ENCODE results near the gene MVB12B. TPM values are rescaled to one million over a fixed set of nuclear protein-coding genes. Genes with fewer than 3 reads are reported as not detected.

Gene MVB12B
- total RNA-seq, 4 donors from 2014 or later: 2.1 to 39.2 (median 22.2) TPM

GRCh38 chr9:126498331-126498730, 171.7 kb downstream of the MVB12B start:
- no peak overlapping the region for H3K27ac ChIP-seq
- DNase-seq: no peak
- H3K36me3 ChIP-seq: no peaks in the 10 kb centered on the region
- no peaks in the 10 kb centered on the region for H3K27me3 ChIP-seq
- H3K9me3 ChIP-seq: no peaks in the 10 kb centered on the region
- no peaks in the 10 kb centered on the region for H3K4me1 ChIP-seq
- no peak overlapping the region for H3K4me3 ChIP-seq
- intact Hi-C loops (cut with DNase I; ENCODE audit: low total_unique reads): no loop called here
- TF ChIP-seq, protein P1, sequence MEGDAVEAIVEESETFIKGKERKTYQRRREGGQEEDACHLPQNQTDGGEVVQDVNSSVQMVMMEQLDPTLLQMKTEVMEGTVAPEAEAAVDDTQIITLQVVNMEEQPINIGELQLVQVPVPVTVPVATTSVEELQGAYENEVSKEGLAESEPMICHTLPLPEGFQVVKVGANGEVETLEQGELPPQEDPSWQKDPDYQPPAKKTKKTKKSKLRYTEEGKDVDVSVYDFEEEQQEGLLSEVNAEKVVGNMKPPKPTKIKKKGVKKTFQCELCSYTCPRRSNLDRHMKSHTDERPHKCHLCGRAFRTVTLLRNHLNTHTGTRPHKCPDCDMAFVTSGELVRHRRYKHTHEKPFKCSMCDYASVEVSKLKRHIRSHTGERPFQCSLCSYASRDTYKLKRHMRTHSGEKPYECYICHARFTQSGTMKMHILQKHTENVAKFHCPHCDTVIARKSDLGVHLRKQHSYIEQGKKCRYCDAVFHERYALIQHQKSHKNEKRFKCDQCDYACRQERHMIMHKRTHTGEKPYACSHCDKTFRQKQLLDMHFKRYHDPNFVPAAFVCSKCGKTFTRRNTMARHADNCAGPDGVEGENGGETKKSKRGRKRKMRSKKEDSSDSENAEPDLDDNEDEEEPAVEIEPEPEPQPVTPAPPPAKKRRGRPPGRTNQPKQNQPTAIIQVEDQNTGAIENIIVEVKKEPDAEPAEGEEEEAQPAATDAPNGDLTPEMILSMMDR (IDR thresholded peaks at IDR 0.05): no peak
- TF ChIP-seq POLR2A (IDR thresholded peaks at IDR 0.05): no peak

DNA sequence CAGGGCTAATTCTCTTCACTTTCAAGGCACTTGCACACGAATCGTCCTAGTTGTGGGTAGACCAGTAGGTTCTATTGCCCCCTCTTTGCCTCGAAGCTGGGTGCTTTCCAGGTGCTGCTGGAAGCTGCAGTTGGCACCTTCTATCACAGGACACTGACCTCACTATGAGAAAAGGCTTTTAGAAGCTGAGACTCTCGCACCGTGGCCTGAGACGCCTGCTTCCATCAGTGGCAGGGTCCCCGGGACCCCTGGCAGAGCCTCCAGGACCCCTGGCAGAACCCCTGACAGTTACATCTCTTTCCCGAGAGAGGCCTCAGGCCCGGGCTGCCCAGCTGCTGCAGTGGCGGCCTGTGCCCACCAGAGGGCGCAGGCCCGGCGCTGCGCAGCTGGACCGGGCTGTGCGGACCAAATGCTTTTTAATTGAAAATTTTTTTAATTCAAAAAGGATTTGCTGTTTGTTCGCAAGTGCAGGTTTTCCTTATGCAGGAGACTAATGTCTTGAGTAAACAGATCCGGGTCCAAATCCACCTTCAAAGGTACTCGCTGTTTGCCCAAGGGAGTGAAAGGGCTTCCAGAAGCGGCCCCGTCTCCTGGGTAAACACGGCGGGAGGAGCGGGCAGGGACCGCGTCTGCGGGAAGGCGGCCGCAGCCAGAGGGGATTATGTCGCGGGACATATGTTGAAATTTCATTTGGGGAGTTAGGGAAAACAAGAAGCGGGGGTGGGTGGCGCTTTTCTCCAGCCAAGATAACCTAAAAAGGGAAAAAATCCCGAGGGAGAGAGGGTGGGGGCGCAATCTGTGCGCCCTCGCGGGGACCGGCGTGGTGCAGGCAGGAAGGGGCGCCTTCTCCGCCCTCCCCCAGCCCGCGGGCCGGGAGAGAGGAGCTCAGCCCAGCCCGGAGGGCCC, 172.6 kb downstream of the MVB12B start:
- no peak for TF ChIP-seq POLR2A (IDR thresholded peaks at IDR 0.05)
- TF ChIP-seq, protein P1 (IDR thresholded peaks at IDR 0.05): peak; percentile 76 to 100 (median 94)
- DNase-seq: peak; percentile 36 to 45

DNA sequence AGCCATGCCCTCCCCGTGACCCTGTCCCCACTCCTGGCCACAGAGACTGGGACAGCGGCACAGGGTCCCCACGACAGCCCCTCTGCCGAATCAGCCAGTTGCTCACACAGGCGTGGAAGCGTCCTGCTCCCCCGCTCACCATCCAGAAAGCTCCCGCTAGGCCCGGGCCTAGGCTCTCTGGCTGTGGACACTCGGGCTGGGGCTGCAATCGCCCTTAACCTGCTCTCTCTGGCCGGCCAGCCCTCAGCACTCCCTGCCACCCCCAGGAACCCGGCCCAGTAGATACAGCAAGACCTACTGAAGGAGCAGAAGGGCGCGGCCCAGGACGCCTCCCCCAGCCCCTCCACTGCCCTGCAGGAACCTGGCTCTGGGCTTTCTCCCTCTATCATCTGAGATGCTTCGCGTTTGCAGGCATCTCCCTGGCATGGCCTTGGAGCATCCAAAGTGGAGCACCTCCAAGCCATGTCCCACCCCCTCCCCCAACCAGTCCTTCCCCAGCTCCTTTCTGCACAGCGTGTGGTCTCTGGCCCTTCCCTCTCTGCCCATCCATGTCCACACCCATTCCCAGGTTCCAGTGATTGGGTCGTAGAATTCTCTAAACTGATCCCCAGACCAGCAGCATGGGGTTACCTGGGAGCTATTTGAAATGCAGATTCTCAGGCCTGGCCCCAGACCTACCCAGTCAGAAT, 173.4 kb downstream of the MVB12B start:
- peak overlapping the region; percentile 10 to 48 for H3K27ac ChIP-seq
- H3K9me3 ChIP-seq: no peaks in the 10 kb centered on the region
- H3K4me3 ChIP-seq: peak overlapping the region; percentile 30 to 33
- no peak for DNase-seq
- H3K36me3 ChIP-seq: no peaks in the 10 kb centered on the region
- intact Hi-C loops (cut with DNase I; ENCODE audit: low total_unique reads): loop anchor here (5.0 kb wide), 1 partner anchor 57 kb away; no protein-coding TSS in a partner anchor
- H3K27me3 ChIP-seq: no peaks in the 10 kb centered on the region
- H3K4me1 ChIP-seq: no peaks in the 10 kb centered on the region
- TF ChIP-seq POLR2A (IDR thresholded peaks at IDR 0.05): no peak
- TF ChIP-seq, protein P1 (IDR thresholded peaks at IDR 0.05): no peak

More for the DNA sequence above, 172.6 kb downstream of the MVB12B start:
- Histone ChIP-seq H3K9me3 (no peaks in the 10 kb centered on the region), H3K36me3 (no peaks in the 10 kb centered on the region), H3K4me1 (no peaks in the 10 kb centered on the region), H3K27me3 (no peaks in the 10 kb centered on the region), H3K27ac (peak overlapping the region; percentile 10 to 48), H3K4me3 (peak overlapping the region; percentile 30 to 33)
- intact Hi-C loops (cut with DNase I; ENCODE audit: low total_unique reads): no loop called here

- Histone ChIP-seq H3K4me1 (no peaks in the 10 kb centered on the region), H3K27ac (no peak overlapping the region), H3K27me3 (no peaks in the 10 kb centered on the region), H3K9me3 (no peaks in the 10 kb centered on the region), H3K36me3 (no peaks in the 10 kb centered on the region), H3K4me3 (no peak overlapping the region)
- TF ChIP-seq, protein P1 (IDR thresholded peaks at IDR 0.05): peak; percentile 88 to 95 (median 90)
- no peak for TF ChIP-seq POLR2A (IDR thresholded peaks at IDR 0.05)
- DNase-seq: peak; percentile 72 to 79
- intact Hi-C loops (cut with DNase I; ENCODE audit: low total_unique reads): loop anchor here (5.0 kb wide), 1 partner anchor 57 kb away; no protein-coding TSS in a partner anchor
These were observed 174.2 kb downstream of the MVB12B start for GRCh38 chr9:126500600-126501382.
